ENCODE measurements around the gene YARS1. TPM values are rescaled to one million over a fixed set of nuclear protein-coding genes. Genes with fewer than 3 reads are reported as not detected.

Gene YARS1
- total RNA-seq, 2 donors from 2014 or later: 36.7 to 70.0 TPM

DNA sequence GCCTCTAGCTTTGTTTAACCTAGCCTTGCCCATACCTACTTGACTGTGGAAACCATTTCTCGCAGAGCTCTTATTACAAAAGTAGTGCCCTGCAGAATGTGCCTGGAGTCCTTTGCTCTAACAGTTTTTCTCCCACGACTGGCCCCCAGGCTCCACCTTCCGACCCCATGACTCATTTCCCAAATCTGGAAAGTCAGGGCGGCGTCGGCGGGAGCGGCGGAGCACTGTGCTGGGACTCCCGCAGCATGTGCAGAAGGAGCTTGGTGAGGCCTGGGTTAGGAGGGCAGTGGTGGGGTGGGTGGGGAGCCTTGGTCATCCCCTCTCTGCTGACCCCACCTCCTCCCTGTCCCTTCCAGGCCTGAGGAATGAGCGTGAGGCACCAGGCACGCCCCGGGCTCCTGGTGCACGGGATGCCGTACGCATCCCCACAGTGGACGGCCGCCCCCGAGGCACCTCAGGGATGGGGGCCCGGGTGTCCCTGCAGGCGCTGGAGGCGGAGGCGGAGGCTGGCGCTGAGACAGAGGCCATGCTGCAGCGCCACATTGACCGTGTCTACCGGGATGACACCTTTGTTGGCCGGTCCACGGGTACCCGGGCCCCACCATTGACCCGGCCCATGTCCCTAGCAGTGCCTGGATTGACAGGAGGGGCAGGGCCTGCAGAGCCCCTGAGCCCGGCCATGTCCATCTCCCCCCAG, 47.5 kb downstream of the YARS1 start:
- DNase-seq (peak; percentile 32), ATAC-seq (peak in 1 of 2 donors; percentile 25)
- intact Hi-C loops (cut with DNase I): loop anchor here in 1 of 2 donors (5.0 to 10.0 kb wide), 2 partner anchors 57 to 245 kb away; no protein-coding TSS in a partner anchor

DNA sequence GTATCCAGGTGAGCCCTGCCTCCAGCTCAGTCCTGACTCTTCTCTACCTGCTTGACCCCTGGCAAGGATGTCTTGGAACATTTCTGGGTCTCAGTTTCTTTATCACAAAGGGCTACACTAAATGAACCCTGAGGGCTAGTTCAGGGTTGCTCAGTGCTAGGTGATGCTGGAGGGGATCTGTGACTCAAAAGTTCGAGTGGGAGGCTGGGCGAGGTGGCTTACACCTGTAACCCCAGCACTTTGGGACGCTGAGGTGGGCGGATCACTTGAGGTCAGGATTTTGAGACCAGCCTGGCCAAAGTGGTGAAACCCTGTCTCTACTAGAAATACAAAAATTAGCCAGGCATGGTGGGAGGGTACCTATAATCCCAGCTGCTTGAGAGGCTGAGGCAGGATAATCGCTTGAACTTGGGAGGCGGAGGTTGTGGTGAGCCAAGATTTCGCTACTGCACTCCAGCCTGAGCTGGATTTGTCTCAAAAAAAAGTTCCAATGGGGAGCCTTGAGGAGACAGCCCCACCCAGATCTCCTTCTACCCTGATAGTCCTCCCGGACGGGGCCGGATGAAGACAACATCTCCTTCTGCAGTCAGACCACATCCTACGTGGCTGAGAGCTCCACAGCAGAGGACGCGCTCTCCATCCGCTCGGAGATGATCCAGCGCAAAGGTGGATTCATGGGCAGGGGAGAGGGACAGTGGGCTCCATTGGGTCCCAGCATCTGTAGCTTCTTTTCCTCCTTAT, 48.9 kb downstream of the YARS1 start:
- DNase-seq (no peak), ATAC-seq (no peak)
- intact Hi-C loops (cut with DNase I): no loop called here

DNA sequence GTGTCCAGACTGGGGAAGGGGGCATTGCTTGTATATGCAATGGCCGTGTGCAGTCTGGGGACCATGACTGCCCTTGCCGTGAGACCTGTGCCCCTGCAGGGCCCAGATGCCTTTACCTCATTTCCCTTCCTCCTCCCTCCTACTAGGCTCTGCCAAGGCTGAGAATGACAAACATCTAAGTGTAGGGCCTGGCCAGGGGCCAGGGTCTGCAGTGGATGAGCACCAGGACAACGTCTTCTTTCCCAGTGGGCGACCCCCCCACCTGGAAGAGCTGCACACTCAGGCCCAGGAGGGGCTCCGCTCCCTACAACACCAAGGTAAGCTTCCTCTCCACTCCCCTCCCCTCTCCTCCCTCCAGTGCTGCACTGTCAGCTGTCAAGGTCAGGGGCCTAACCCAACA, 49.5 kb downstream of the YARS1 start:
- DNase-seq: no peak
- intact Hi-C loops (cut with DNase I): no loop called here
- peak in 1 of 2 donors; percentile 22 for ATAC-seq

DNA sequence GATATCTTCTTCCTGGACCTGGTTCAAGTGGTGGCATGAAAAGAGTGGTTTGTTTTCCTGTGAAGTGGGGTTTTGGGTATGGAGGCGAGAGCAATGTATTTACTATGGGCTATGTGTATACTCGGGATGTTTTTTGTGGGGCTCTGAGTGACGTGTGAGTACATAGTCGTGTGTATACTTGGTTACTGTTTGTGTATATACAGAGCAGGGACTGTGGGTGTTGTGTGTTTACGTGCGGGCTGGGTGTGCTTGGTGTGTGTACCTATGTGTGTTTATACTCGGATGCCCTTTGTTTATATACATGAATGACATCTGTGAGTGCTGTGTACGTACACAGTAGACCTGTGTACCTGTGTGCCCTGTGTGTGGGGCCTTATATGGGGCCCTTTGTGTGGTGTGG, 50.0 kb downstream of the YARS1 start:
- intact Hi-C loops (cut with DNase I): no loop called here
- no peak for ATAC-seq
- no peak for DNase-seq

DNA sequence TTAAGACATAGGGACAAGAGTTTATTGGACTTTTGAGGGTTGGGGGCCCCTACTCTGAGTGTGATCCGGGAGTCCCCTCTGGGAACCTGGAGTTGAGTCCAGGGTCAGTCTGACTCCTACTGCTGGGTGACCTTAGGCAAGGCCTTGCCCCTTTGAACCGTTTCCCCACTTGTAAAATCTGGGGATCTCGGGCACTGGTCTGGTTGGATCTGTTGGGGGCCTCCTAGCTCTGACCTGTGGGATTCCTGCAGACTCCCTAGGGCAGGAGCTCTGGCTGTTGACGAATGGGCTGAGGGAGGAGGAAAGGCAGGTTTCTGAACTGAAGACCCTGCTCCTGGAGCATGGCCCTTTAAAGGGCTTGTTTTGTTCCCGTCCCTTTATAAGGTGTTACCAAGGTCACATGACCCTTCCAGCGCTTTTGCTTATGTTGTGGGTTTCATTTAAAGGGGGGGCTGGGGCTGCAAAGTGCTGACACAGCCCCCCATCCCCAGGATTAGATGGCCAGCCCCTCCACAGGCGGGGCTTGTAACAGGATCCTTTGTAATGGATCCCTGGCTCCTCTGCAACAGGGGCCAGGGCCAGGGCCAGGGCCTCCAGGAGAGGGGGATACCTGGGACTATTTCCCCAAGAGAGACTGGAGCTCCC, 50.7 kb downstream of the YARS1 start:
- intact Hi-C loops (cut with DNase I): no loop called here
- DNase-seq (no peak), ATAC-seq (no peak)

DNA sequence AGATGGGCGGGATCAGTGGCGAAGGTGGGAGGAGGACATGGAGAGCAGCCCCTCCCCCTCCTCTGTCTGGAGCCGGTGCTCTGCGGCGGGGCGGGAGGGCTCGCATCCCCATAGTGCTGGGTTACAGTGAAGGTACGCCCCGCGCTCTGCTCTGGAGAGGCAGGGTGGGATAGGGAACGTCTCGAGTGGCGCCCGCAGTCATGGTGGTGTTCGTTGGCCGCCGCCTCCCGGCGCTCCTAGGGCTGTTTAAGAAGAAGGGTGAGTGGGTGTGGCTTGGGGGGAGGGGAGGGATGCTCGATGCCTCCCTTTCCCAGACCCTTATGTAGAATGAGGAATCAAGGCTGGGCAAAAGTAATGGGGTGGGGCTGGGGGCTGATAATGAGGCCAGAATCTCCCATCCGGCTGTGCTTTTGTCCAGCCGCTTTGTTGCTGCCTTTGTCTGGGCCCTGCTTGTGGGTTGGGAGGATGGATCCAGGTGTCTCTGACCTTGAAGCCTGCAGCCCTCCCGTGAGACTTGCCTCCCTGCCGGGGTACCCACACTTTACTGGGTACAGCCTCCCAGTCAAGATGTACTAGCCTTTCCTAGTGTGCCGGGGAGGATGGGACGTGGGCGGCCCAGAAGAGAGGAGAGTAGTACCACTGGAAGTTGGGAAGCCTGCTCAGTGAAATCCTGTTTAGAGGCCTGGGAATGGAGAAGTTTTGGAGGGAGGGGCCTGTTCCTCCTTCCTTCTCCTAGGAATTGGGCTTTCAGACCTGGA, 51.4 kb downstream of the YARS1 start:
- intact Hi-C loops (cut with DNase I): no loop called here
- no peak for DNase-seq
- no peak for ATAC-seq

DNA sequence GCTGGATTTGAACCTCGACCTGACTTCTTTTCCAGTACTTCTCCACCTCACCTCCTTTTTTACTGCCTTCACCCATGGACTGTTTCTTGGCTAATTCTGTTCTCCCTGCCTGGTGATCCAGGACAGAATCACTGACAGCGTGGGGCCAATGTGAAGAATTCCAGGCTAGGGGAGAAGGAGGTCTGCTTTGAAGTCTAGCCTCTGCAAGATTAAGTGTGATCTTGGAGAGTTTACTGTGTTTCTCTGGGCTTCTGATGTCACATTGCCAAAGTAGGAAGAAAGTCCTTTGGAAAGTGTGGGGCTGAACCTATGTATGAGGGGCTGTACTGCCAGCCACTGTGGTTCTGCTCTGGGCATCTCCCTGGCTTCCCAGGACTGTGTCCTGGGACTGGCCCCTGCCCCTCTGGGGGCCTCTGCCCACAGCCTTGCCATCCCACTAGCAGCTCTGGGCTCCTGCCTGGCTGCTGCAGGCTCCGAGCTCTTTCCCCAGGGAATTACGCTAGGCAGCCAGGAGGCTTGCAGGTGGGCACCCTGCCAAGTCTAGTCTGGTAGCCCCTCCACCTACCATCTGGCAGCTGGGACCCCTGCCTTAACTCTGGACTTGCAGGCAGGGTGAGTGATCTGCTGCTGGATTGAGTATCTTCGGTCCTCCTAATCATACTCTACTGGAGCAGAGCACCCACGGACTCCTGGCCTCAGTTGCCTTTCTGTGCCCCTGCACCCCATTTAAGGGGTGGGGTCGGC, 52.2 kb downstream of the YARS1 start:
- intact Hi-C loops (cut with DNase I): no loop called here
- ATAC-seq (no peak), DNase-seq (no peak)

DNA sequence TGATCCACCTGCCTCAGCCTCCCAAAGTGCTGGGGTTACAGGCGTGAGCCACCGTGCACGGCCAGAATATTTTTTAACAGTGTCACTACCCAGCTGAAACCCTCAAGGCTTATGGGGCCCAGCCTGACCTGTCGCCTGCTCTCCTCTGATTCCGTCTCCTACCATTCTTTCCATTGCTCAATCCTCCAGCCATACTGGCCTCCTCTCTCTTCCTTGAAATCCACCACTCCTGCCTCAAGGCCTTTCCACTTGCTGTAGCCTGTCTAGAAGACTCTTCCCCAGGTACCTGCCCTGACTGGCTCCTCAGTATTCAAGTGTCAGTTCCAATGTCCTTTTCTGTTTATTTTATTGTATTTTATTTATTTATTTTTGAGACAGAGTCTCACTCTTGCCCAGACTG, 53.9 kb downstream of the YARS1 start:
- intact Hi-C loops (cut with DNase I): no loop called here
- ATAC-seq (no peak), DNase-seq (no peak)

DNA sequence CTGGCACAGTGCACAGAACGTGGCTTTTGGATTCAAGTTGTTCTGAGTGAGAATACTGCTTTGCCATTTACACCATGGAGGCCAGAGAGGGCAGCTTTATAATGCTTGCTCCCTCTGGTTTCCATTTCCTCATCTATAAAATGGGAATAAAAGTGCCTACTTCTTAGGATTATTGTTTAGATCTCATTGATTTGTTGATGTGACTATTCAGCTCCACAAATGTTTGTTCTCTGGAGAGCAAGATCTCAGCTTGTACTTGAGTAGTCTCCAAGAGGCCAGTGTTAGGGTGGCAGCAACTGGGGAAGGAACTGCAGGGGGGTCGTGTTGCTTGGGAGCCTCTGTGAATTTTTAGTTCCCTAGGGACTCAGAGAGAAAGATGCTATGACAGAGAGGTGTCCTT, 55.2 kb downstream of the YARS1 start:
- no peak for DNase-seq
- intact Hi-C loops (cut with DNase I): no loop called here
- ATAC-seq: no peak

DNA sequence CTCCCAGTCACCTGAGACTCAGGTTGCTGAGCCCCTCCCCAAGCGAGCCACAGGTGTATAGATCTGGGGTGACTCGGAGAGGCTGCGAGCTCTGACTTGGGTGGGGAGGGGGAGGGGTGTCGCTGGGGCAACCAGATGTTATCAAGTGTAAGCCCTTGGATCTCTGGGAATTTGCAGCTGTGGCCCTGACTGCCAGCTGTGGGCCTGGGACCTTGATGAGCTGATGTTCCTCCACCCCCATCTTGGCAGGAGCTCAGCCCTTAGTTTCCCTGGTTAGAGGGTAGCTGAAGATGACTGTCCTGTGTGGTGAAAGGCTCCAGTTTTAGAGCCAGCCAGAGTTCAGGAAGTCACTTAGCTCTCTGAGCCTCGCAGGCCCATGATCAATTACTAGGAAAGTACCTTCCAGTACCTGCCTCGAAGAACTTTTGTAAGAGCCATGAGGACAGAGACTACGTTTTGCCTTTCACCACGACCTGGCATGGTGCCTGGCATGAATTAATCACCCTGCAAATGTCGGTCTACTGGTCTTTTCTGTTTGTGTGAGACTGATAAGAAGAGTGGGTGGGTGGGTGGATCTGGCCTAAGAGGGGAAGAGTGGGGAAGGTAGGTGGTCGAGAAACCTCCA, 55.8 kb downstream of the YARS1 start:
- DNase-seq: peak; percentile 74
- ATAC-seq: peak; percentile 36 to 66
- intact Hi-C loops (cut with DNase I): no loop called here

DNA sequence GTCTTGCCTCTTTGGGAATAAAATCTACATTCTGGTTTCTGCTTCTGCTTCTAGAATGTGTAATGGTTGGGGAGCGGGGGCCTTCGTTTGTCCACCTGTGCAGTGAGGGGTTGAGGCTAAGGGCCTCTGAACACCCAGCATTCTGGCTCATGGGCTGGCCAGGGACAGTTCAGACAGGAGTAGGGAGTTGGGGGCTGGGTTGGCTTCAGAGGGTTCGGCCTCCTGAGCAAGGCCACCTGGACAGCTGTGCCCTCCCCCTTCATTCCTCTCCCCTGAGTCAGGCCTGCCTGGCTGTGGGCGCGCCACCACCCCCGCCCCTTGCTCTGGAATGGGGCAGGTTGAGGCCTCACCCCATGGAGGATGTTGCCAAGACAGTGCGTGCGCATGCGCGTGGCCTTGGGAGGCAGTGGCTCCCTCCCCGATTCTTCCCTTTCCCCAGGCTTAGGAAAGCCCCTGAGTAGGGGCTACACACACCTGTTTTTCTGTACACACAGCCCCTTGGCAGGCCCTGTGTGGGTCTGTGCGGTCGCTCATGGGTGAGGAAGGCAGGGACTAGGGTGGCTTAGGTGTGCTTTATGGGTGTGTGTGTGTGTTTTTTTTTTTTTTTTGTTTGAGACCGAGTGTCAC, 57.0 kb downstream of the YARS1 start:
- DNase-seq: peak; percentile 48
- intact Hi-C loops (cut with DNase I): no loop called here
- ATAC-seq: peak; percentile 59 to 89

DNA sequence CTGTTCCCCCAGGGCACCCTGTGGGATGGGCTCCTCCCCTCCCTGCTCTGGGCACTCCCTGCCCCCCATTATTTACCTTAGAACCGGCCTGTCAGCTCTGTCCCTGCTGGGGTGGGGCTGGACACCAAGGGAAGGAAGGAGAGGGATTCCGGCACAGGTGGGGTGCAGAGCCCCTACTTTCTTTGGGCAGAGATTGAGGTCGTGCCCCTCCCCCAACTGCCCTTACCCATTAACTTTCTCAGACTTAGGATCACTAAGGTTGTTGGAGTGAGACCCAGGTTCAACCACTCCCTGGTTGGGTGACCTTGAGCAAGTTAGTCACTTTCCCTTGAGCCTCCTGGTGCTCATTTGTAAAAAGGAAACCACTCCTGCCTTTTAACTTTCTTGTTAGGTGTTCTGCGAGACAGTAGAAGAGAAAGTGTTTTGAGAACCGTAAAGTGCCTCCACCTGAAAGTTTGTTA, 57.6 kb downstream of the YARS1 start:
- no peak for ATAC-seq
- no peak for DNase-seq
- intact Hi-C loops (cut with DNase I): no loop called here

DNA sequence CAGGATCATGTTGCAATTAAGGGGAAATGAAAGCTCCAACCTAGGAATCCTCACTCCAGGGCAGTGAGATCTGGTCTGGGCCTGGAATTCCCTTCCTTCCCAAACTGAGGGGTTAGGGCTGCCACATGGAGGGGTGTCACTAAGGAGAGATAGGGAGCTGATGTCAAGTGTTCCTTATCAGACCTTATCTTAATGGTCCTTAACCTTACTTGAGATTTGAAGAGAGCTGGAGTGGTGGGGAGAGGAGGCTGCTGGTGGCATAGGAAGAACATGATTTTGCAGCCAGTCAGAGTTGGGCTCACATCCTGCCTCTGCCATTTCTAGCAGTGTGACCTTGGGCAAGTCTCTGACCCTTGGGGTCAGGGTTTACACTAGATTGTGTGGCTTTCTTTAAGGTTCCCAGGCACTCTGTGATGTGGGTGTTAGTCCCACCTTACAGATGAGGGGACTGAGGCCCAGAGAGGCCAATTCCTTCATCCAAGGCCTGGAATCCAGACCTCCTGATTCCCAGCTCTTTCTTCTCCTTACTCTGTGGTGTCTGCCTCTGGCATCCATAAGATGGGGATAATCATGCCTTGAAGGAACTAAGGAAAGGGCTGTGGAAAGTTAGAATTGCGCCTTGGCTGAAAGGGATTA, 58.2 kb downstream of the YARS1 start:
- intact Hi-C loops (cut with DNase I): no loop called here
- ATAC-seq (no peak), DNase-seq (no peak)

DNA sequence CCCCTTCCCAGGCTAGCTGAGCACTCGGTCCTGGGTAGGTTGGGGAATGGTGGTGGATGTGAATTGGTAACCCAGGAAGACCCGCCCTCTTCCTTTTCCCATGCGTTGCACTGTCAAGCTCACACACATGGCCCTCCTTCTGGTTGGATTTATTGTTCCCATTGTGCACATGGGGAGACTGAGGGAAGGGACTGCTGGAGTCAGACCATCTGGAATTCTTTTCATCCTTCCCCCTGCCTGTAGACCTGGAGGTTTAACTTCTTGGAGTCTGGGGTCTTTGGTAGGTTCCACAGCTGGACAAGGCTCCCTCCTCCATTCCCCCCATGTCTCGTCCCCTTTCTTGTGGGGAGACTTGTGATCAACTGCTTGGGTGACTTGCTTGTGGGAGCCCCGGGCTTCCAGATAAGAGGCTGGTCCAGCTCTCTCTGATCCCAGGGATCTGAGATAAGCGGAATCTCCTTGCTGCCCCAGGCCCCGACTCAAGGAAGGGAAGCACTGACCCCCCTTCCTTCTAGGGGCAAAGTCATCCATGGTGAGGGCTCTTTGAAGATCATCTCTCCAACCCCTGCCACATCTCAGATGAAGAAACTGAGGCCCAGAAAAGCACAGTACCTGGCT, 58.9 kb downstream of the YARS1 start:
- ATAC-seq (no peak), DNase-seq (no peak)
- intact Hi-C loops (cut with DNase I): no loop called here

DNA sequence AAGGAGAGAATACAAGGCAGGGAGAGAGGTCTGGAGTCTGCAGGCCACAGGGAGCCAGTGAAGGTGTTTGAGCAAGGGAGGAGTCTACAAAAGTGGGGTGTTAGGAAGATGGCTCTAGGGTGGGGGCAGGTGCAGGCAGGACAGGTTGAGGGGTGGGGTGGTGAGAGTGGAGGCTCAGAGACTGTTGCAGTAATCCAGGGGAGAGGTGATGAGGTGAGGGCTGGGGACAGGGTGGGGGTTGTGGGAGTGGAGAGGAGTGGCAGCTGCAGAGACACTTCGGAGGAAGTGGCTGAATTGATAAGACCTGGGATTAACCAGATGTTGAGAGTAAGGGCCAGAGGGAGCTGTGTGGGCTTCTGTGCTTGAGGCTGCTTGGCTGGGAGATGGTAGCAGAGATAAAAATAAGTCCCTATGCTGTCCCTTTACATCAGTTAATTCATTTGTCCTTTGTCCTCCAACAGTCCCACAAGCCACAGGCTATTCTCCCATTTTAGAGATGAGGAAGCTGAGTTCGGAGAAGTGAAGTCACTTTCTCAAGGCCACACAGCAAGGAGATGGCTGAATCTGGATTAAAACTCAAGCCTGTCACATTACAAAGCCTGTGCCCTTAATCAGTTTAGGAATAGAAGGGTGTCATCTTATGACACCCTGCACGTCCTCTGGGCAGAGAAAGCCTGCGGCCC, 59.8 kb downstream of the YARS1 start:
- DNase-seq (no peak), ATAC-seq (no peak)
- intact Hi-C loops (cut with DNase I): no loop called here

DNA sequence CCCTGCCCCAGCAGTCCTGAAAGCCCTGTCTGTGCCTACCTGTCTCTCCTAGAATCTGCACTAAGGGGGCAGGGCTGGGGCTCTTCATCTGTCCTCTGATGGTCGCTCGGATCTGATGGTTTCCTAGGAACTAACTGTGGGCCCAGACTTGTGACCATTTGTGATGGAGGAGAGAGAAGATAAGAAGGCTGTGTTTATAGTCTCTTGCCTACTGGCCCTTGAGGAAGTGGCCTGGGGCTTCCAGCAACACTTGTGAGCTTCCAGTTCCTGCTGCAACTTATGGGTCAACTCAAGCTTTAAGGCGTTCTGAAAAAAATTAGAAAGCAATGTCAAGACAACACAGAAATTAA, 61.4 kb downstream of the YARS1 start:
- intact Hi-C loops (cut with DNase I): no loop called here
- ATAC-seq (no peak), DNase-seq (no peak)

Measured in left cardiac atrium (tissue), 4 donors.